ENCODE results near the gene GNG13. TPM values are rescaled to one million over a fixed set of nuclear protein-coding genes. Genes with fewer than 3 reads are reported as not detected.

GNG13 gene
- total and polyA plus RNA-seq, 2 experiments from 2014 or later = 0.29 TPM; not detected in 1

DNA sequence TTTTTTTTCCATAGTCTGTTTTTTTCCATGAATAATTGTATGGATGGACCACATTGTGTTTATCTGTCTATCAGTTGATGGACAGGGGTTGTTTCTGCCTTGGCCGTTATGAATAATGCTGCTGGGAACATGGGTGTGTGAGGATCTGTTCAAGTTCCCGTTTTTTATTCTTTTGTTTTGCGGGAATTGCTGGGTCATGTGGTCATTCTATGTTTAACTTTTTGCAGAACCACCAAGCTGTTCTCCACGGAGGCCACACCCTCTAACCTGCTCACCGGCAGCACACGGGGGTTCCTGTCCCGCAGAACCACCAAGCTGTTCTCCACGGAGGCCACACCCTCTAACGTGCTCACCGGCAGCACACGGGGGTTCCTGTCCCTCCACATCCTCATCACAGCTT is 45.9 kb downstream of the GNG13 start:
- Histone ChIP-seq H3F3A (replicated peaks; ENCODE audit: low read depth) (0 out of 2 replicates have a peak, but pooled peaks cover 5% of the 10 kb centered on the region), H3K4me1 (ENCODE audit: insufficient read depth) (peaks cover 5% of the 10 kb centered on the region), H4K20me1 (replicated peaks; ENCODE audit: insufficient read depth) (no peaks in the 10 kb centered on the region), H3K4me2 (no peak overlapping the region), H2AFZ (no peak overlapping the region), H3K27me3 (ENCODE audit: insufficient read depth) (no peaks in the 10 kb centered on the region), H3K9me2 (ENCODE audit: insufficient read depth) (no peaks in the 10 kb centered on the region), H3K79me2 (replicated peaks; ENCODE audit: insufficient read depth) (no peaks in the 10 kb centered on the region), H3K27ac (ENCODE audit: low read depth) (no peak overlapping the region), H3K36me3 (ENCODE audit: insufficient read depth) (no peaks in the 10 kb centered on the region), H3K4me3 (no peak overlapping the region)
- DNase-seq (ENCODE audit: low spot score) = no peak
- no peaks in the 10 kb centered on the region; the same call in 2 of the 3 replicates for H3K9me3 Mint-ChIP-seq
- no peak for TF ChIP-seq NANOG (IDR thresholded peaks at IDR 0.05; ENCODE audit: borderline replicate concordance)
- no peak for TF ChIP-seq POLR2AphosphoS5 (IDR thresholded peaks at IDR 0.05; ENCODE audit: low read depth)
- TF ChIP-seq CREB1 (CRISPR knock-in tag; IDR thresholded peaks at IDR 0.05; ENCODE audit: low read depth) = no peak
- TF ChIP-seq JUNB (IDR thresholded peaks at IDR 0.05; ENCODE audit: unreplicated experiment) = no peak
- TF ChIP-seq, protein P1, sequence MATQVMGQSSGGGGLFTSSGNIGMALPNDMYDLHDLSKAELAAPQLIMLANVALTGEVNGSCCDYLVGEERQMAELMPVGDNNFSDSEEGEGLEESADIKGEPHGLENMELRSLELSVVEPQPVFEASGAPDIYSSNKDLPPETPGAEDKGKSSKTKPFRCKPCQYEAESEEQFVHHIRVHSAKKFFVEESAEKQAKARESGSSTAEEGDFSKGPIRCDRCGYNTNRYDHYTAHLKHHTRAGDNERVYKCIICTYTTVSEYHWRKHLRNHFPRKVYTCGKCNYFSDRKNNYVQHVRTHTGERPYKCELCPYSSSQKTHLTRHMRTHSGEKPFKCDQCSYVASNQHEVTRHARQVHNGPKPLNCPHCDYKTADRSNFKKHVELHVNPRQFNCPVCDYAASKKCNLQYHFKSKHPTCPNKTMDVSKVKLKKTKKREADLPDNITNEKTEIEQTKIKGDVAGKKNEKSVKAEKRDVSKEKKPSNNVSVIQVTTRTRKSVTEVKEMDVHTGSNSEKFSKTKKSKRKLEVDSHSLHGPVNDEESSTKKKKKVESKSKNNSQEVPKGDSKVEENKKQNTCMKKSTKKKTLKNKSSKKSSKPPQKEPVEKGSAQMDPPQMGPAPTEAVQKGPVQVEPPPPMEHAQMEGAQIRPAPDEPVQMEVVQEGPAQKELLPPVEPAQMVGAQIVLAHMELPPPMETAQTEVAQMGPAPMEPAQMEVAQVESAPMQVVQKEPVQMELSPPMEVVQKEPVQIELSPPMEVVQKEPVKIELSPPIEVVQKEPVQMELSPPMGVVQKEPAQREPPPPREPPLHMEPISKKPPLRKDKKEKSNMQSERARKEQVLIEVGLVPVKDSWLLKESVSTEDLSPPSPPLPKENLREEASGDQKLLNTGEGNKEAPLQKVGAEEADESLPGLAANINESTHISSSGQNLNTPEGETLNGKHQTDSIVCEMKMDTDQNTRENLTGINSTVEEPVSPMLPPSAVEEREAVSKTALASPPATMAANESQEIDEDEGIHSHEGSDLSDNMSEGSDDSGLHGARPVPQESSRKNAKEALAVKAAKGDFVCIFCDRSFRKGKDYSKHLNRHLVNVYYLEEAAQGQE (IDR thresholded peaks at IDR 0.05; ENCODE audit: unreplicated experiment) = no peak
- TF ChIP-seq, protein P2, sequence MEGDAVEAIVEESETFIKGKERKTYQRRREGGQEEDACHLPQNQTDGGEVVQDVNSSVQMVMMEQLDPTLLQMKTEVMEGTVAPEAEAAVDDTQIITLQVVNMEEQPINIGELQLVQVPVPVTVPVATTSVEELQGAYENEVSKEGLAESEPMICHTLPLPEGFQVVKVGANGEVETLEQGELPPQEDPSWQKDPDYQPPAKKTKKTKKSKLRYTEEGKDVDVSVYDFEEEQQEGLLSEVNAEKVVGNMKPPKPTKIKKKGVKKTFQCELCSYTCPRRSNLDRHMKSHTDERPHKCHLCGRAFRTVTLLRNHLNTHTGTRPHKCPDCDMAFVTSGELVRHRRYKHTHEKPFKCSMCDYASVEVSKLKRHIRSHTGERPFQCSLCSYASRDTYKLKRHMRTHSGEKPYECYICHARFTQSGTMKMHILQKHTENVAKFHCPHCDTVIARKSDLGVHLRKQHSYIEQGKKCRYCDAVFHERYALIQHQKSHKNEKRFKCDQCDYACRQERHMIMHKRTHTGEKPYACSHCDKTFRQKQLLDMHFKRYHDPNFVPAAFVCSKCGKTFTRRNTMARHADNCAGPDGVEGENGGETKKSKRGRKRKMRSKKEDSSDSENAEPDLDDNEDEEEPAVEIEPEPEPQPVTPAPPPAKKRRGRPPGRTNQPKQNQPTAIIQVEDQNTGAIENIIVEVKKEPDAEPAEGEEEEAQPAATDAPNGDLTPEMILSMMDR (conservative IDR thresholded peaks at IDR 0.05; ENCODE audit: low read depth in 2 of 2) = no peak
- no peak for TF ChIP-seq STAT1 (IDR thresholded peaks at IDR 0.05; ENCODE audit: unreplicated experiment)
- TF ChIP-seq, protein P3, sequence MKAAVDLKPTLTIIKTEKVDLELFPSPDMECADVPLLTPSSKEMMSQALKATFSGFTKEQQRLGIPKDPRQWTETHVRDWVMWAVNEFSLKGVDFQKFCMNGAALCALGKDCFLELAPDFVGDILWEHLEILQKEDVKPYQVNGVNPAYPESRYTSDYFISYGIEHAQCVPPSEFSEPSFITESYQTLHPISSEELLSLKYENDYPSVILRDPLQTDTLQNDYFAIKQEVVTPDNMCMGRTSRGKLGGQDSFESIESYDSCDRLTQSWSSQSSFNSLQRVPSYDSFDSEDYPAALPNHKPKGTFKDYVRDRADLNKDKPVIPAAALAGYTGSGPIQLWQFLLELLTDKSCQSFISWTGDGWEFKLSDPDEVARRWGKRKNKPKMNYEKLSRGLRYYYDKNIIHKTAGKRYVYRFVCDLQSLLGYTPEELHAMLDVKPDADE (IDR thresholded peaks at IDR 0.05) = no peak
- no peak for TF ChIP-seq ZNF331 (CRISPR knock-in tag; IDR thresholded peaks at IDR 0.05; ENCODE audit: low read depth)
- no peak for TF ChIP-seq EZH2 (IDR thresholded peaks at IDR 0.05; ENCODE audit: low read depth, unreplicated experiment)
- TF ChIP-seq, protein P4, sequence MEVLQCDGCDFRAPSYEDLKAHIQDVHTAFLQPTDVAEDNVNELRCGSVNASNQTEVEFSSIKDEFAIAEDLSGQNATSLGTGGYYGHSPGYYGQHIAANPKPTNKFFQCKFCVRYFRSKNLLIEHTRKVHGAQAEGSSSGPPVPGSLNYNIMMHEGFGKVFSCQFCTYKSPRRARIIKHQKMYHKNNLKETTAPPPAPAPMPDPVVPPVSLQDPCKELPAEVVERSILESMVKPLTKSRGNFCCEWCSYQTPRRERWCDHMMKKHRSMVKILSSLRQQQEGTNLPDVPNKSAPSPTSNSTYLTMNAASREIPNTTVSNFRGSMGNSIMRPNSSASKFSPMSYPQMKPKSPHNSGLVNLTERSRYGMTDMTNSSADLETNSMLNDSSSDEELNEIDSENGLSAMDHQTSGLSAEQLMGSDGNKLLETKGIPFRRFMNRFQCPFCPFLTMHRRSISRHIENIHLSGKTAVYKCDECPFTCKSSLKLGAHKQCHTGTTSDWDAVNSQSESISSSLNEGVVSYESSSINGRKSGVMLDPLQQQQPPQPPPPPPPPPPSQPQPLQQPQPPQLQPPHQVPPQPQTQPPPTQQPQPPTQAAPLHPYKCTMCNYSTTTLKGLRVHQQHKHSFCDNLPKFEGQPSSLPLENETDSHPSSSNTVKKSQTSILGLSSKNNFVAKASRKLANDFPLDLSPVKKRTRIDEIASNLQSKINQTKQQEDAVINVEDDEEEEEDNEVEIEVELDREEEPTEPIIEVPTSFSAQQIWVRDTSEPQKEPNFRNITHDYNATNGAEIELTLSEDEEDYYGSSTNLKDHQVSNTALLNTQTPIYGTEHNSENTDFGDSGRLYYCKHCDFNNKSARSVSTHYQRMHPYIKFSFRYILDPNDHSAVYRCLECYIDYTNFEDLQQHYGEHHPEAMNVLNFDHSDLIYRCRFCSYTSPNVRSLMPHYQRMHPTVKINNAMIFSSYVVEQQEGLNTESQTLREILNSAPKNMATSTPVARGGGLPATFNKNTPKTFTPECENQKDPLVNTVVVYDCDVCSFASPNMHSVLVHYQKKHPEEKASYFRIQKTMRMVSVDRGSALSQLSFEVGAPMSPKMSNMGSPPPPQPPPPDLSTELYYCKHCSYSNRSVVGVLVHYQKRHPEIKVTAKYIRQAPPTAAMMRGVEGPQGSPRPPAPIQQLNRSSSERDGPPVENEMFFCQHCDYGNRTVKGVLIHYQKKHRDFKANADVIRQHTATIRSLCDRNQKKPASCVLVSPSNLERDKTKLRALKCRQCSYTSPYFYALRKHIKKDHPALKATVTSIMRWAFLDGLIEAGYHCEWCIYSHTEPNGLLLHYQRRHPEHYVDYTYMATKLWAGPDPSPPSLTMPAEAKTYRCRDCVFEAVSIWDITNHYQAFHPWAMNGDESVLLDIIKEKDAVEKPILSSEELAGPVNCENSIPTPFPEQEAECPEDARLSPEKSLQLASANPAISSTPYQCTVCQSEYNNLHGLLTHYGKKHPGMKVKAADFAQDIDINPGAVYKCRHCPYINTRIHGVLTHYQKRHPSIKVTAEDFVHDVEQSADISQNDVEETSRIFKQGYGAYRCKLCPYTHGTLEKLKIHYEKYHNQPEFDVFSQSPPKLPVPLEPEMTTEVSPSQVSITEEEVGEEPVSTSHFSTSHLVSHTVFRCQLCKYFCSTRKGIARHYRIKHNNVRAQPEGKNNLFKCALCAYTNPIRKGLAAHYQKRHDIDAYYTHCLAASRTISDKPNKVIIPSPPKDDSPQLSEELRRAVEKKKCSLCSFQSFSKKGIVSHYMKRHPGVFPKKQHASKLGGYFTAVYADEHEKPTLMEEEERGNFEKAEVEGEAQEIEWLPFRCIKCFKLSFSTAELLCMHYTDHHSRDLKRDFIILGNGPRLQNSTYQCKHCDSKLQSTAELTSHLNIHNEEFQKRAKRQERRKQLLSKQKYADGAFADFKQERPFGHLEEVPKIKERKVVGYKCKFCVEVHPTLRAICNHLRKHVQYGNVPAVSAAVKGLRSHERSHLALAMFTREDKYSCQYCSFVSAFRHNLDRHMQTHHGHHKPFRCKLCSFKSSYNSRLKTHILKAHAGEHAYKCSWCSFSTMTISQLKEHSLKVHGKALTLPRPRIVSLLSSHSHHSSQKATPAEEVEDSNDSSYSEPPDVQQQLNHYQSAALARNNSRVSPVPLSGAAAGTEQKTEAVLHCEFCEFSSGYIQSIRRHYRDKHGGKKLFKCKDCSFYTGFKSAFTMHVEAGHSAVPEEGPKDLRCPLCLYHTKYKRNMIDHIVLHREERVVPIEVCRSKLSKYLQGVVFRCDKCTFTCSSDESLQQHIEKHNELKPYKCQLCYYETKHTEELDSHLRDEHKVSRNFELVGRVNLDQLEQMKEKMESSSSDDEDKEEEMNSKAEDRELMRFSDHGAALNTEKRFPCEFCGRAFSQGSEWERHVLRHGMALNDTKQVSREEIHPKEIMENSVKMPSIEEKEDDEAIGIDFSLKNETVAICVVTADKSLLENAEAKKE (CRISPR knock-in tag; IDR thresholded peaks at IDR 0.05) = no peak
- TF ChIP-seq ZNF114 (CRISPR knock-in tag; IDR thresholded peaks at IDR 0.05) = no peak
- TF ChIP-seq EZH2phosphoT487 (IDR thresholded peaks at IDR 0.05; ENCODE audit: unreplicated experiment) = no peak
- H3K4me1 Mint-ChIP-seq = peaks cover 21% of the 10 kb centered on the region
- no peak overlapping the region for H3K4me3 Mint-ChIP-seq
- H3K27ac Mint-ChIP-seq = no peak overlapping the region
- no peaks in the 10 kb centered on the region for H3K36me3 Mint-ChIP-seq (ENCODE audit: low read depth)
- no peak for ATAC-seq
- H3K27me3 Mint-ChIP-seq (ENCODE audit: insufficient read depth, low read depth, poor library complexity) = peaks cover 14% of the 10 kb centered on the region
